Prostate gland (tissue), 2 donors: ENCODE measurements around the gene NAALADL2.
"Not testable (repeated sequence)": the region's sequence is repeated elsewhere in the genome, so short reads cannot be mapped to it uniquely, and the experiment has no call there.

ENCODE experiments used
- CTCF ChIP-seq, 4 experiments: fragments of 200-600 bp in 2 of 4; fragments of 450-650 bp in 2 of 4; sonication (generic) in 2 of 4; IDR thresholded peaks; 1 replicate in 3 of 4; 2 replicates in 1 of 4; pipeline ENCODE4 v1.5.1; 2016 to 2019; ENCODE audit warnings: antibody characterized with exemption in 4 of 4, mild to moderate bottlenecking in 2 of 4, moderate library complexity in 2 of 4
- POLR2A ChIP-seq: fragments of 450-650 bp; IDR thresholded peaks from one replicate; pipeline ENCODE4 v1.6.1; 2016; ENCODE audit warnings: antibody characterized with exemption, mild to moderate bottlenecking
- POLR2AphosphoS5 ChIP-seq: sonication (generic); formaldehyde crosslinking; IDR thresholded peaks from one replicate; pipeline ENCODE4 v1.6.1; 2017; ENCODE audit warnings: antibody characterized with exemption

DNA sequence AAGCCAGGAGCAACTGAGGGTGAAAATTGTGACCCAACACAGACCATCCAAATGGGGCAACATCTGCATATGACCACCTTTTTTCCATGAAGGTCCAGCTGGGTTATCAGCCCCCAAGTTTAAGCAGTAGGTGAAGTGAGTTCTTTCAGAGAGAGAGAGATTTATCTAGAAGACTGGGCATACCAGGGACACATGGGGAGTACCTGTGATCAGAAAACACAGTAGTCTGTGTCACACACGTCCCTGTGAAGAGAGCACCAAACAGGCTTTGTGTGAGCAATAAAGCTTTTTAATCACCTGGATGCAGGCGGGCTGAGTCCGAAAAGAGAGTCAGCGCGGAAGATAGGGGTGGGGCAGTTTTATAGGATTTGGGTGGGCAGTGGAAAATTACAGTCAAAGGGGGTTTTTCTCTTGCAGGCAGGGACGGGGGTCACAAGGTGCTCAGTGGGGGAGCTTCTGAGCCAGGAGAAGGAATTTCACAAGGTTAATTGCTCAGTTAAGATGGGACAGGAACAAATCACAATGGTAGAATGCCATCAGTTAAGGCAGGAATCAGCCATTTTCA lies 966.0 kb downstream of the NAALADL2 start:
- not testable (repeated sequence) for TF ChIP-seq CTCF (IDR thresholded peaks at IDR 0.05); POLR2A; POLR2AphosphoS5
